MM.1S (cell line): Measurements from ENCODE around the gene NDUFS6.

Experiments
- DNase-seq: peaks from one replicate; pipeline ENCODE4 v3.0.0-alpha.2; 2015
- H2AFZ ChIP-seq: fragments of 300-600 bp; sonication (generic); 2 replicates; pipeline ENCODE4 v1.6.0; 2016; ENCODE audit warnings: antibody characterized with exemption, low read length
- H3F3A ChIP-seq: fragments of 300-600 bp; sonication (generic); 2 replicates; pipeline ENCODE4 v1.6.1; 2016; ENCODE audit warnings: mild to moderate bottlenecking, antibody characterized with exemption, low read length, moderate library complexity, mixed read lengths; ENCODE audit not compliant: insufficient read depth
- H3K27ac ChIP-seq: fragments of 300-600 bp; sonication (generic); 2 replicates; pipeline ENCODE4 v1.5.1; 2016; ENCODE audit warnings: mild to moderate bottlenecking, low read length
- H3K27me3 ChIP-seq: fragments of 300-600 bp; sonication (generic); replicated peaks from 2 replicates; pipeline ENCODE4 v1.6.0; 2016; ENCODE audit warnings: low read length; ENCODE audit not compliant: insufficient read depth
- H3K36me3 ChIP-seq: fragments of 300-600 bp; sonication (generic); replicated peaks from 2 replicates; pipeline ENCODE4 v1.6.1; 2016; ENCODE audit warnings: mild to moderate bottlenecking, low read length, mixed read lengths; ENCODE audit not compliant: insufficient read depth
- H3K4me1 ChIP-seq: fragments of 300-600 bp; sonication (generic); 2 replicates; pipeline ENCODE4 v1.6.1; 2016; ENCODE audit warnings: low read length, mixed read lengths
- H3K4me2 ChIP-seq: fragments of 300-600 bp; sonication (generic); 2 replicates; pipeline ENCODE4 v1.6.0; 2016; ENCODE audit warnings: low read depth, low read length
- H3K4me3 ChIP-seq: fragments of 300-600 bp; sonication (generic); 2 replicates; pipeline ENCODE4 v1.5.1; 2016; ENCODE audit warnings: low read length, mixed read lengths
- H3K79me2 ChIP-seq: fragments of 300-600 bp; sonication (generic); 2 replicates; pipeline ENCODE4 v1.6.1; 2016; ENCODE audit warnings: mixed run types, low read length, mixed read lengths
- H3K9ac ChIP-seq: fragments of 300-600 bp; sonication (generic); 2 replicates; pipeline ENCODE4 v1.6.1; 2016; ENCODE audit warnings: low read length, mixed read lengths
- H3K9me2 ChIP-seq: fragments of 300-600 bp; sonication (generic); replicated peaks from 2 replicates; pipeline ENCODE4 v1.6.1; 2016; ENCODE audit warnings: mild to moderate bottlenecking, low read length, mixed read lengths; ENCODE audit not compliant: insufficient read depth
- H3K9me3 ChIP-seq: fragments of 300-600 bp; sonication (generic); replicated peaks from 2 replicates; pipeline ENCODE4 v1.6.1; 2016; ENCODE audit warnings: mild to moderate bottlenecking, low read length, mixed read lengths; ENCODE audit not compliant: insufficient read depth
- H4K20me1 ChIP-seq: fragments of 300-600 bp; sonication (generic); 2 replicates; pipeline ENCODE4 v1.6.1; 2016; ENCODE audit warnings: mild to moderate bottlenecking, low read length, moderate library complexity, mixed read lengths; ENCODE audit not compliant: insufficient read depth
- EZH2 ChIP-seq: fragments of 300-600 bp; sonication (generic); optimal IDR thresholded peaks from 2 replicates; pipeline ENCODE3; 2017; ENCODE audit warnings: low read depth, mild to moderate bottlenecking, antibody characterized with exemption, low read length, mixed read lengths
- EZH2phosphoT487 ChIP-seq: fragments of 300-600 bp; sonication (generic); IDR thresholded peaks from 2 replicates; pipeline ENCODE4 v1.6.1; 2018; ENCODE audit warnings: antibody characterized with exemption, low read length
- TF ChIP-seq, protein P1 (sequence below): fragments of 300-600 bp; sonication (generic); IDR thresholded peaks from 2 replicates; pipeline ENCODE4 v1.5.1; 2016; ENCODE audit warnings: antibody characterized with exemption, low read length, mixed read lengths

Gene NDUFS6

GRCh38 chr5:1779782-1780613 is 21.2 kb upstream of the NDUFS6 start:
- no peaks in the 10 kb centered on the region for H3K27me3 ChIP-seq
- H3F3A ChIP-seq = no peaks in the 10 kb centered on the region
- H3K9me3 ChIP-seq = no peaks in the 10 kb centered on the region
- TF ChIP-seq EZH2 = no peak
- TF ChIP-seq, protein P1, sequence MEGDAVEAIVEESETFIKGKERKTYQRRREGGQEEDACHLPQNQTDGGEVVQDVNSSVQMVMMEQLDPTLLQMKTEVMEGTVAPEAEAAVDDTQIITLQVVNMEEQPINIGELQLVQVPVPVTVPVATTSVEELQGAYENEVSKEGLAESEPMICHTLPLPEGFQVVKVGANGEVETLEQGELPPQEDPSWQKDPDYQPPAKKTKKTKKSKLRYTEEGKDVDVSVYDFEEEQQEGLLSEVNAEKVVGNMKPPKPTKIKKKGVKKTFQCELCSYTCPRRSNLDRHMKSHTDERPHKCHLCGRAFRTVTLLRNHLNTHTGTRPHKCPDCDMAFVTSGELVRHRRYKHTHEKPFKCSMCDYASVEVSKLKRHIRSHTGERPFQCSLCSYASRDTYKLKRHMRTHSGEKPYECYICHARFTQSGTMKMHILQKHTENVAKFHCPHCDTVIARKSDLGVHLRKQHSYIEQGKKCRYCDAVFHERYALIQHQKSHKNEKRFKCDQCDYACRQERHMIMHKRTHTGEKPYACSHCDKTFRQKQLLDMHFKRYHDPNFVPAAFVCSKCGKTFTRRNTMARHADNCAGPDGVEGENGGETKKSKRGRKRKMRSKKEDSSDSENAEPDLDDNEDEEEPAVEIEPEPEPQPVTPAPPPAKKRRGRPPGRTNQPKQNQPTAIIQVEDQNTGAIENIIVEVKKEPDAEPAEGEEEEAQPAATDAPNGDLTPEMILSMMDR = no peak
- TF ChIP-seq EZH2phosphoT487 = no peak
- no peak overlapping the region for H3K4me2 ChIP-seq
- H3K9me2 ChIP-seq = no peaks in the 10 kb centered on the region
- H3K79me2 ChIP-seq = no peaks in the 10 kb centered on the region
- no peak overlapping the region for H3K9ac ChIP-seq
- H3K27ac ChIP-seq = no peak overlapping the region
- no peak for DNase-seq
- H3K4me1 ChIP-seq = no peaks in the 10 kb centered on the region
- H3K36me3 ChIP-seq = no peaks in the 10 kb centered on the region
- H2AFZ ChIP-seq = no peak overlapping the region
- no peak overlapping the region for H3K4me3 ChIP-seq
- no peaks in the 10 kb centered on the region for H4K20me1 ChIP-seq

DNA sequence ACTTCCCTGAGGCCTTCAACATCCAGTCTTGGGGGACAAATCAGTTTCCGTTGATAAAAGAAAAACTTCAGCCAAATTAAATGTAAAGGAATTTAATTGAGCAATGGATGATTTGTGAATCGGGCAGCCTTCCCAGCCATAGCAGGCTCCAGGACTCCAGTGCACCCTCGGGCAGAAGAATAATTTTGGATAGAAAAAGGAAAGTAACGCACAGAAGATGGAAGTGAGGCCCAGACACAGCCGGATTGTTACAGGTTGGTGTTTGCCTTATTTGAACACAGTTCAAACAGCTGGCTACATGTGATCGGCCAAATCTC is 20.6 kb upstream of the NDUFS6 start:
- TF ChIP-seq EZH2phosphoT487 = no peak
- TF ChIP-seq EZH2 = no peak
- TF ChIP-seq, protein P1 = no peak
- no peak for DNase-seq
- no peaks in the 10 kb centered on the region for H3K27me3 ChIP-seq
- no peaks in the 10 kb centered on the region for H3F3A ChIP-seq
- no peak overlapping the region for H3K9ac ChIP-seq
- H3K27ac ChIP-seq = no peak overlapping the region
- H3K9me2 ChIP-seq = no peaks in the 10 kb centered on the region
- H2AFZ ChIP-seq = no peak overlapping the region
- H3K4me1 ChIP-seq = no peaks in the 10 kb centered on the region
- H4K20me1 ChIP-seq = no peaks in the 10 kb centered on the region
- no peaks in the 10 kb centered on the region for H3K79me2 ChIP-seq
- H3K4me3 ChIP-seq = no peak overlapping the region
- no peaks in the 10 kb centered on the region for H3K9me3 ChIP-seq
- H3K36me3 ChIP-seq = no peaks in the 10 kb centered on the region
- no peak overlapping the region for H3K4me2 ChIP-seq

DNA sequence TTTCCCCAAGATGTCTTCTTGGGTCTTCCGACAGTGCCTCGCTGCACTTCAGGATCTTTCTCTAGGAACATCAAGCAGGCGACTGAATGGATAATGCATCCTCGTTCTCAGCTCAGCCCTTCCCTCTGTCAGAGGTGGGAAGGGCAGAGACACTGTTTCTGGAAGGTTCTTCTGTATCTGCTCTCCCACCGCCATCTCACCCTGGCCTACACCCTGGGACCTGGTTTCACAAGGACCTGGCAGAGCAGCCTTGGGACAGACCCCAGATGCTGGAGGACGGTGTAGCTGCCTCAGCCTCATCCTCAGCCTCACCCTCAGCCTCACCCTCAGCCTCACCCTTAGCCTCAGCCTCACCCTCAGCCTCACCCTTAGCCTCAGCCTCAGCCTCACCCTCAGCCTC is 20.1 kb upstream of the NDUFS6 start:
- H3K9ac ChIP-seq = no peak overlapping the region
- H3K9me2 ChIP-seq = no peaks in the 10 kb centered on the region
- no peaks in the 10 kb centered on the region for H3K9me3 ChIP-seq
- H2AFZ ChIP-seq = no peak overlapping the region
- no peaks in the 10 kb centered on the region for H4K20me1 ChIP-seq
- no peaks in the 10 kb centered on the region for H3K27me3 ChIP-seq
- no peaks in the 10 kb centered on the region for H3K79me2 ChIP-seq
- no peaks in the 10 kb centered on the region for H3K4me1 ChIP-seq
- TF ChIP-seq, protein P1 = no peak
- TF ChIP-seq EZH2 (no peak), EZH2phosphoT487 (no peak)
- no peak overlapping the region for H3K4me3 ChIP-seq
- H3K36me3 ChIP-seq = no peaks in the 10 kb centered on the region
- no peak overlapping the region for H3K27ac ChIP-seq
- no peak for DNase-seq
- no peak overlapping the region for H3K4me2 ChIP-seq
- no peaks in the 10 kb centered on the region for H3F3A ChIP-seq
